ENCODE data around the gene SPEM3.

The SPEM3 gene

GRCh38 chr17:7428557-7428956 is at the start of gene SPEM3:
TSS of gene SPEM3 (plus strand) at chr17:7428857. CDS start at chr17:7428903, 46 bp downstream.
- DNase-seq (ENCODE audit: low spot score in 2 of 2) = no peak
- Histone ChIP-seq H3K36me3 (replicated peaks) (no peaks in the 10 kb centered on the region), H3K4me3 (no peak within 1 kb of the TSS), H3K27me3 (ENCODE audit: low read depth) (no peaks in the 10 kb centered on the region), H3K4me1 (no peaks in the 10 kb centered on the region), H3K9me3 (no peaks in the 10 kb centered on the region; the same call in 1 of the 2 replicates)
- in situ Hi-C loops (cut with MboI; ENCODE audit: low sequenced_read_pairs) = no loop called here

DNA sequence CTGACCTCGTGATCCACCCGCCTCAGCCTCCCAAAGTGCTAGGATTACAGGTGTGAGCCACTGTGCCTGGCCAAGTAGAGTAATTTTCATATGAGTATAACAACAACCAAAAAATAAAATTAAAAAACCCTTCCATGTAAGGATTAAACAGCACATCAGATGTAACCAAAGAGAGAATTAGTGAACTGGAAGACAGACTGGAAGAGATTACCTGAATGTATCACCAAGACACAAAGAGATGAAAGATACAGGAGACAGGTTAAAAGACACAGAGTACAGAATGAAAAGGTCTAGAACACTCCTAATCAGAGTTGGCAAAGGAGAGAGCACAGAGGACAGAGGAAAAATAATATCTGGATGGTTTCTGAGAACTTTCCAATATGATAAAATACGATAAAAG is 49.5 kb upstream of the SPEM3 start:
- Histone ChIP-seq H3K4me1 (no peaks in the 10 kb centered on the region), H3K9me3 (peaks cover 3% of the 10 kb centered on the region; the same call in 1 of the 2 replicates), H3K4me3 (no peak overlapping the region), H3K36me3 (replicated peaks) (no peaks in the 10 kb centered on the region), H3K27me3 (ENCODE audit: low read depth) (no peaks in the 10 kb centered on the region)
- in situ Hi-C loops (cut with MboI; ENCODE audit: low sequenced_read_pairs) = no loop called here
- no peak for DNase-seq (ENCODE audit: low spot score in 2 of 2)

- no peak for DNase-seq (ENCODE audit: low spot score in 2 of 2)
Measured at GRCh38 chr17:7380321-7380720, 48.3 kb upstream of the SPEM3 start.

GRCh38 chr17:7380855-7381683 is 47.6 kb upstream of the SPEM3 start, which contains the start of gene TNK1:
TSS of gene TNK1 (plus strand) at chr17:7381089. CDS start at chr17:7382927, 1,838 bp downstream.
- peaks cover 3% of the 10 kb centered on the region; the same call in 1 of the 2 replicates for H3K9me3 ChIP-seq
- H3K36me3 ChIP-seq (replicated peaks) = no peaks in the 10 kb centered on the region
- DNase-seq (ENCODE audit: low spot score in 2 of 2) = no peak
- no peak within 1 kb of the TSS for H3K4me3 ChIP-seq
- in situ Hi-C loops (cut with MboI; ENCODE audit: low sequenced_read_pairs) = no loop called here
- no peaks in the 10 kb centered on the region for H3K27me3 ChIP-seq (ENCODE audit: low read depth)
- no peaks in the 10 kb centered on the region for H3K4me1 ChIP-seq

More at GRCh38 chr17:7380321-7380720, 48.3 kb upstream of the SPEM3 start:
- Histone ChIP-seq H3K36me3 (replicated peaks) (no peaks in the 10 kb centered on the region), H3K4me3 (no peak overlapping the region), H3K27me3 (ENCODE audit: low read depth) (no peaks in the 10 kb centered on the region), H3K4me1 (no peaks in the 10 kb centered on the region), H3K9me3 (peaks cover 3% of the 10 kb centered on the region; the same call in 1 of the 2 replicates)
- in situ Hi-C loops (cut with MboI; ENCODE audit: low sequenced_read_pairs) = no loop called here

- H3K9me3 ChIP-seq = peaks cover 3% of the 10 kb centered on the region; the same call in 1 of the 2 replicates
Measured at GRCh38 chr17:7382901-7383300, 45.8 kb upstream of the SPEM3 start.

DNA sequence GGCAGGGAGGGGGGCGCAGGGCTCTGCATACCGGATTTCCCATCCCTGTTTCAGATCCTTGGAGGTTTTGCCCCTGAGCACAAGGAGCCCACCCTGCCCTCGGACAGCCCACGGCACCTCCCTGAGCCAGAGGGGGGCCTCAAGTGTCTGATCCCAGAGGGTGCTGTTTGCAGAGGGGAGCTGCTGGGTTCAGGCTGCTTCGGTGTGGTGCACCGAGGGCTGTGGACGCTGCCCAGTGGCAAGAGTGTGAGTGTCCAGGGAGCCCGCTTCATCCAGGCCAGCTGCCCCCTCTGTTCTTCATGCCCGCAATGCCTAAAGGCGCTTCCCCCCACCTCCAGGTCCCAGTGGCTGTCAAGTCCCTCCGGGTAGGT is 45.3 kb upstream of the SPEM3 start:
- Histone ChIP-seq H3K27me3 (ENCODE audit: low read depth) (no peaks in the 10 kb centered on the region), H3K4me1 (no peaks in the 10 kb centered on the region), H3K36me3 (replicated peaks) (no peaks in the 10 kb centered on the region), H3K9me3 (peaks cover 3% of the 10 kb centered on the region; the same call in 1 of the 2 replicates), H3K4me3 (no peak overlapping the region)
- no peak for DNase-seq (ENCODE audit: low spot score in 2 of 2)
- in situ Hi-C loops (cut with MboI; ENCODE audit: low sequenced_read_pairs) = no loop called here

More at GRCh38 chr17:7382901-7383300, 45.8 kb upstream of the SPEM3 start:
- in situ Hi-C loops (cut with MboI; ENCODE audit: low sequenced_read_pairs) = no loop called here
- no peak for DNase-seq (ENCODE audit: low spot score in 2 of 2)
- no peaks in the 10 kb centered on the region for H3K36me3 ChIP-seq (replicated peaks)
- H3K4me1 ChIP-seq = no peaks in the 10 kb centered on the region
- no peak overlapping the region for H3K4me3 ChIP-seq
- no peaks in the 10 kb centered on the region for H3K27me3 ChIP-seq (ENCODE audit: low read depth)

DNA sequence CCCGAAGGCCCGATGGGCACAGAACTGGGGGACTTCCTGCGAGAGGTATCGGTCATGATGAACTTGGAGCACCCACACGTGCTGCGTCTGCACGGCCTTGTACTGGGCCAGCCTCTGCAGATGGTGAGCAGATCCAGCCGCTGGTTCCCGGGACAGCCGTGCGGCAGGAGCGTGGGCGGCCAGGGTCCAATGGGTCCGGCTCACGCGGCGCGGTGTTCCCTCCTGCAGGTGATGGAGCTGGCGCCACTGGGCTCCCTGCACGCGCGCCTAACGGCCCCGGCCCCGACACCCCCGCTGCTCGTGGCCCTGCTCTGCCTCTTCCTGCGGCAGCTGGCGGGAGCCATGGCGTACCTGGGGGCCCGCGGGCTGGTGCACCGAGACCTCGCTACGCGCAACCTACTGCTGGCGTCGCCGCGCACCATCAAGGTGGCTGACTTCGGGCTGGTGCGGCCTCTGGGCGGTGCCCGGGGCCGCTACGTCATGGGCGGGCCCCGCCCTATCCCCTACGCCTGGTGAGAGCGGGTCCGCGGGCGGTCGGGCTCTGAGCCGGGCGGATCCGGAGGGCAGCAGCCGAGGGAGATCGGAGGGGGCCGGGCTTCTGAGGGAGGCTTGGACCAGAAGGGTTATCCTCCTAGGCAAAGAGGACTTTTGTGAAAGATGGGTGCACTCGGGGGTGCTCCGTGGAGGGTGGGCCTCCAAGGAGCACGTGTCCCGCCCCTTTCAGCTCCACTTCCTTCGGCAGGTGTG is 44.7 kb upstream of the SPEM3 start:
- peaks cover 3% of the 10 kb centered on the region; the same call in 1 of the 2 replicates for H3K9me3 ChIP-seq
- DNase-seq (ENCODE audit: low spot score in 2 of 2) = no peak
- no peak overlapping the region for H3K4me3 ChIP-seq
- H3K27me3 ChIP-seq (ENCODE audit: low read depth) = no peaks in the 10 kb centered on the region
- no peaks in the 10 kb centered on the region for H3K36me3 ChIP-seq (replicated peaks)
- in situ Hi-C loops (cut with MboI; ENCODE audit: low sequenced_read_pairs) = no loop called here
- H3K4me1 ChIP-seq = no peaks in the 10 kb centered on the region

DNA sequence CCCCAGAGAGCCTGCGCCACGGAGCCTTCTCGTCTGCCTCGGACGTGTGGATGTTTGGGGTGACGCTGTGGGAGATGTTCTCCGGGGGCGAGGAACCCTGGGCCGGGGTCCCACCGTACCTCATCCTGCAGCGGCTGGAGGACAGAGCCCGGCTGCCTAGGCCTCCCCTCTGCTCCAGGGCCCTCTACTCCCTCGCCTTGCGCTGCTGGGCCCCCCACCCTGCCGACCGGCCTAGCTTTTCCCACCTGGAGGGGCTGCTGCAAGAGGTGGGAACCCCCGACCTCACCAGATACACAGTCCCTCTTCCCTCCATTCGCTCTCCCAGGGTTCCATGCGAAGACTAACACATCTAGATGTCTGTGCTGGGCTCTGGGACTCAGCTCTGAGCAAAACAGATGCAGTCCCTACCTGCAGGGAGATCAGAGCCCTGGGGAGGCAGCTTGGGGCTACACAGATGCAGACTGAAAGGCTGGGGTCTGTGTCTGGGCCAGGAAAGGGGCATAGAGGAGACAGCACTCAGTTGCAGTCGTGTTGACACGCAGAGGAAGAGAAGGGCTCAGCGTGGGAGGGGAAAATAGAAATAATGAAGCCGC is 44.1 kb upstream of the SPEM3 start:
- DNase-seq (ENCODE audit: low spot score in 2 of 2) = no peak
- H3K4me1 ChIP-seq = no peaks in the 10 kb centered on the region
- no peak overlapping the region for H3K4me3 ChIP-seq
- no peaks in the 10 kb centered on the region; the same call in 1 of the 2 replicates for H3K36me3 ChIP-seq (replicated peaks)
- H3K27me3 ChIP-seq (ENCODE audit: low read depth) = no peaks in the 10 kb centered on the region
- H3K9me3 ChIP-seq = no peaks in the 10 kb centered on the region
- in situ Hi-C loops (cut with MboI; ENCODE audit: low sequenced_read_pairs) = no loop called here

DNA sequence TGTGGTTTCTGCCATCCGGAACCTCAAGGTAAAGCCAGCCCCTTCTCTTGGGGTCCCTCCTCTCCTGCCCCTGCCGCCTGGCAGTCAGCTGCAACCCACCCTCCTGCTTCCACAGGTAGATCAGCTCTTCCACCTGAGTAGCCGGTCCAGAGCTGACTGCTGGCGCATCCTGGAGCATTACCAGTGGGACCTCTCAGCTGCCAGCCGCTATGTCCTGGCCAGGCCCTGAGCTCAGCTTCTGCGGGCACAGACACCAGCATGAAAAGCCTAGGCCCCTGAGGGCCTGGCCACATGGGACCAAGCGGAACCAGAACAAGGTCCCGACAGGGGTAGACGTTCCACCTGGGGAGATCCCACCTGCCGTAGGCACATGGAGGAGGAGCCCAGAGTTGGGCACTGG is 39.8 kb upstream of the SPEM3 start:
- no peaks in the 10 kb centered on the region for H3K27me3 ChIP-seq (ENCODE audit: low read depth)
- in situ Hi-C loops (cut with MboI; ENCODE audit: low sequenced_read_pairs) = no loop called here
- H3K9me3 ChIP-seq = no peaks in the 10 kb centered on the region
- no peak overlapping the region for H3K4me3 ChIP-seq
- no peaks in the 10 kb centered on the region; the same call in 1 of the 2 replicates for H3K4me1 ChIP-seq
- no peak for DNase-seq (ENCODE audit: low spot score in 2 of 2)
- no peaks in the 10 kb centered on the region; the same call in 1 of the 2 replicates for H3K36me3 ChIP-seq (replicated peaks)

- Histone ChIP-seq H3K27me3 (ENCODE audit: low read depth) (no peaks in the 10 kb centered on the region), H3K36me3 (replicated peaks) (no peaks in the 10 kb centered on the region; the same call in 1 of the 2 replicates), H3K4me1 (peaks cover 5% of the 10 kb centered on the region), H3K4me3 (no peak overlapping the region), H3K9me3 (no peaks in the 10 kb centered on the region)
- no peak for DNase-seq (ENCODE audit: low spot score in 2 of 2)
- in situ Hi-C loops (cut with MboI; ENCODE audit: low sequenced_read_pairs) = no loop called here
Measured at GRCh38 chr17:7389924-7390910, 38.4 kb upstream of the SPEM3 start.

GRCh38 chr17:7391307-7391706 is 37.4 kb upstream of the SPEM3 start:
- no peak overlapping the region for H3K4me3 ChIP-seq
- in situ Hi-C loops (cut with MboI; ENCODE audit: low sequenced_read_pairs) = no loop called here
- H3K36me3 ChIP-seq (replicated peaks) = no peaks in the 10 kb centered on the region; the same call in 1 of the 2 replicates
- H3K4me1 ChIP-seq = peaks cover 6% of the 10 kb centered on the region
- H3K27me3 ChIP-seq (ENCODE audit: low read depth) = no peaks in the 10 kb centered on the region
- H3K9me3 ChIP-seq = no peaks in the 10 kb centered on the region
- DNase-seq (ENCODE audit: low spot score in 2 of 2) = no peak

- in situ Hi-C loops (cut with MboI; ENCODE audit: low sequenced_read_pairs) = no loop called here
- Histone ChIP-seq H3K9me3 (no peaks in the 10 kb centered on the region), H3K4me3 (peak overlapping the region; percentile 61), H3K4me1 (peaks cover 6% of the 10 kb centered on the region), H3K36me3 (replicated peaks) (no peaks in the 10 kb centered on the region; the same call in 1 of the 2 replicates), H3K27me3 (ENCODE audit: low read depth) (no peaks in the 10 kb centered on the region)
- DNase-seq (ENCODE audit: low spot score in 2 of 2) = no peak
Measured at GRCh38 chr17:7392696-7393612, 35.7 kb upstream of the SPEM3 start.
